Measurements from ENCODE around the gene YIPF1.

DNA sequence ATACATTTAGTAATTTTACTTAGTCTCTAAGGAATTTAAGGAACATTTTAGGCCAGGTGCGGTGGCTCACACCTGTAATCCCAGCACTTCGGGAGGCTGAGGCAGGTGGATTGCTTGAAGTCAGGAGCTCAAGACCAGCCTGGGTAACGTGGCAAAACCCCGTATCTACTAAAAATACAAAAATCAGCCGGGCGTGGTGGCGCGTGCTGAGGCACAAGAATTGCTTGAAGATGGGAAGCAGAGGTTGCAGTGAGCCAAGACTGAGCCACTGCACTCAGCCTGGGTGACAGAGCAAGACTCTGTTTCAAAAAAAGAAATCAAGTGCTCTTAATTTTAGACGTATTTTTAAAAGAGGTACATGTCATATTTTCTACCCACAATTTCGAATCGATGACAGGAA, 54.8 kb downstream of the YIPF1 start:
- TF ChIP-seq GATA2 (IDR thresholded peaks at IDR 0.05; ENCODE audit: low read depth, low read length) = no peak
- no peak for TF ChIP-seq GATA3 (IDR thresholded peaks at IDR 0.05; ENCODE audit: low read depth, low read length)

All from SH-SY5Y (cell line).